ENCODE data around the gene NUP188.

DNA sequence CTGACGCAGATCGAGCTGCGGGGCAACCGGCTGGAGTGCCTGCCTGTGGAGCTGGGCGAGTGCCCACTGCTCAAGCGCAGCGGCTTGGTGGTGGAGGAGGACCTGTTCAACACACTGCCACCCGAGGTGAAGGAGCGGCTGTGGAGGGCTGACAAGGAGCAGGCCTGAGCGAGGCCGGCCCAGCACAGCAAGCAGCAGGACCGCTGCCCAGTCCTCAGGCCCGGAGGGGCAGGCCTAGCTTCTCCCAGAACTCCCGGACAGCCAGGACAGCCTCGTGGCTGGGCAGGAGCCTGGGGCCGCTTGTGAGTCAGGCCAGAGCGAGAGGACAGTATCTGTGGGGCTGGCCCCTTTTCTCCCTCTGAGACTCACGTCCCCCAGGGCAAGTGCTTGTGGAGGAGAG, 31.3 kb upstream of the NUP188 start:
- TF ChIP-seq, protein P1, sequence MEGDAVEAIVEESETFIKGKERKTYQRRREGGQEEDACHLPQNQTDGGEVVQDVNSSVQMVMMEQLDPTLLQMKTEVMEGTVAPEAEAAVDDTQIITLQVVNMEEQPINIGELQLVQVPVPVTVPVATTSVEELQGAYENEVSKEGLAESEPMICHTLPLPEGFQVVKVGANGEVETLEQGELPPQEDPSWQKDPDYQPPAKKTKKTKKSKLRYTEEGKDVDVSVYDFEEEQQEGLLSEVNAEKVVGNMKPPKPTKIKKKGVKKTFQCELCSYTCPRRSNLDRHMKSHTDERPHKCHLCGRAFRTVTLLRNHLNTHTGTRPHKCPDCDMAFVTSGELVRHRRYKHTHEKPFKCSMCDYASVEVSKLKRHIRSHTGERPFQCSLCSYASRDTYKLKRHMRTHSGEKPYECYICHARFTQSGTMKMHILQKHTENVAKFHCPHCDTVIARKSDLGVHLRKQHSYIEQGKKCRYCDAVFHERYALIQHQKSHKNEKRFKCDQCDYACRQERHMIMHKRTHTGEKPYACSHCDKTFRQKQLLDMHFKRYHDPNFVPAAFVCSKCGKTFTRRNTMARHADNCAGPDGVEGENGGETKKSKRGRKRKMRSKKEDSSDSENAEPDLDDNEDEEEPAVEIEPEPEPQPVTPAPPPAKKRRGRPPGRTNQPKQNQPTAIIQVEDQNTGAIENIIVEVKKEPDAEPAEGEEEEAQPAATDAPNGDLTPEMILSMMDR (IDR thresholded peaks at IDR 0.05 in 8 of 11, conservative IDR thresholded peaks at IDR 0.05 in 3 of 11): no peak
- TF ChIP-seq POLR2A (IDR thresholded peaks at IDR 0.05): no peak
- TF ChIP-seq POLR2AphosphoS5 (IDR thresholded peaks at IDR 0.05): peak in 1 of 3 donors; percentile 9
